ENCODE measurements around the gene TOB1.
A peak's percentile ranks its signal among the peaks of the same experiment; 100 is the strongest.

TOB1 gene

DNA sequence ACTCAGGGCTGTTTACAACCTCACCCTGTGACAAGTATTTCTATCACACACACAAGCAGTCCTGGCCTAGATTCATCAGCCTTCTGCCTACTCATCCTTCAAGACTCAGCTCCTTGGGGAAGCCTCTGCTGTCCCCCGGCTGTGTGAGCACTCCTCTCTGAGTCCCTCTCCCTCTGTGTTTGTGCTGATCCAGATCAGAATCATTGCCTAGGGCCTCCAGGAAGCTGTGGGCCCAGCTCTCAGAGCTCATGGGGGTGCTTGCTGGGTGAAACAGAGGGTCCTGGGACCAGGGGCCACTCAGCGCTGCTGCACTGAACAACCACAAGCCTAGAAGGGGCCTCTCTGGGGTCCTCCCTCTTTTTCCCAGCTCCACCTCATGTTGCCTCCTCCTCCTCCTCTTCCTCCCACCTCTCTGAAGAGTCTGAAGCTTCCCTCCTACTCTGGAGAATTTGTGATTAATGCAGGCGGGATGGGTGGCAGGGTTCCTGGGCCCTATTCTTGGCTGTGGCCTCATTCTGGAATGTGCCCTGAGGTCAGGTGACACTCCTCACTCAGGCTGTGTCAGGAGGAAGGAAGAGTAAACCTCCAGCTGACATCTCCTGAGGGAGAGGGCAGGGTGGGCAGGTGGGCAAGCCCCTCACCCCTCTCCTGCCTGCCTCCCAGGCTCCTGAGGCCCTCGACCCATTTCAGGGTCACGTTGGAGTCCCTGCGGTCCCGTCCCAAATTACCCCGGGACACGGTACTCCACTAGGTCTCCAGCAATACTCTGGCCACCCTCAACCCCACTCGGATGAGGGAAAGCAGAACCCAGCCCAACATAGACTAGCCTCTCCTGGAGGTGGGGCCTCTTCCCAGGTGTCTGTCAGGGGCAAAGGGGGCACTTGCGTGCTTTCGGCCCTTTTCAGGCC is 20.7 kb downstream of the TOB1 start:
- no peak for DNase-seq (ENCODE audit: low read depth in 2 of 2)

- no peak for DNase-seq (ENCODE audit: low read depth in 2 of 2)
Observed at GRCh38 chr17:50844117-50844700, 21.9 kb downstream of the TOB1 start.

GRCh38 chr17:50843150-50843905 is 22.8 kb downstream of the TOB1 start:
- DNase-seq (ENCODE audit: low read depth in 2 of 2): no peak

DNA sequence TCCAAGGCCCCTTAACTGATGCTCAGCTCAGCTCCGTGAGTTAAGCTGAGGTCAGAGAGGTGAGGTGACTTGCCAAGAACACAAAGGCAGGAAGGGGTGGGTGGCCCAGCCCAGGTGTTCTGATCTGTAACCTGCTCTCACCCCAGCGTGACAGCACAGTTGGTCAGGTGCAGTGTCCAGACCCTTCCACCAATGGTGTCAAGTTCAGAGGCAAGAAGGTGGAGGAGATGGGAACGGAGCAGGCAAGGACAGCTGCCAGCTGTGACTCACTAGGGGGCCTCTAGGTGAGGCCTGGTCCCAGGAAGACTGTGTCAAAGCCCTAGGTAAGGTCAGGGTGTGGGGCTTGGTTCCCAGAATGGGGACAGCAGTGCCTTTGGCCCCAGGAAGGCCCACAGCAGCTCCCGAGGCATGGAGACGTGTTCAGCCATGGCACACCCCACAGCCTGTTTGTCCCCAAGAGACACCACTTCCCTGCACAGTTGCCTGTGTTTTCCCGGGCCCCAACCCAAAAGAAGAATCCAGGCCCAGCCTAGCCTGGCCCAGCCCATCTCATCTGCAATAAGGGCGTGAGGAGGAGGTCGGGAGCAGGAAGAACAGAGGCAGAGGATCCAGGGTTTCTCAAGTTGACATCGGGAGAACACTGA is 23.5 kb downstream of the TOB1 start:
- no peak for DNase-seq (ENCODE audit: low read depth in 2 of 2)

DNA sequence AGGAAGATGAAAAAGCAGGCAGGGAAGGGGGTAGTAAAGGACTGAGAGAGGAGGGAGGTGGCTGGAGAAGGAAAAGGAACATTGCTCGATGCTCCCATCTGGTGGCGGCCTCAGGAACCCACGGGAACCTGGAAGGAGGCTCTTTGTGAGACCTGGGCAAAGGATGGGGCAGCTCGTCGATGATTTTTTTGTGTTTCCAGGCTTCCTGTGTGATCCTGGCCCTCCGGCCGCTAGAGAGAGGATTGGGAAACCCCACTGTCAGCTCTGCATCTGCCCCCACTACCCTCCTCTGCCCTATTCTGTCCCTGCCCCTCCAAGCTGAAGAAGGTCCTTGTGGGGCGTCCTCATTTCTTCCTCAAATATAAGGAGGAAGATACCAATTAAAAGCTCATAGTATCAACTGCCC is 24.2 kb downstream of the TOB1 start:
- peak in 1 of 2 donors; percentile 18 for DNase-seq (ENCODE audit: low read depth in 2 of 2)

GRCh38 chr17:50841277-50841948 is 24.7 kb downstream of the TOB1 start:
- no peak for DNase-seq (ENCODE audit: low read depth in 2 of 2)

DNA sequence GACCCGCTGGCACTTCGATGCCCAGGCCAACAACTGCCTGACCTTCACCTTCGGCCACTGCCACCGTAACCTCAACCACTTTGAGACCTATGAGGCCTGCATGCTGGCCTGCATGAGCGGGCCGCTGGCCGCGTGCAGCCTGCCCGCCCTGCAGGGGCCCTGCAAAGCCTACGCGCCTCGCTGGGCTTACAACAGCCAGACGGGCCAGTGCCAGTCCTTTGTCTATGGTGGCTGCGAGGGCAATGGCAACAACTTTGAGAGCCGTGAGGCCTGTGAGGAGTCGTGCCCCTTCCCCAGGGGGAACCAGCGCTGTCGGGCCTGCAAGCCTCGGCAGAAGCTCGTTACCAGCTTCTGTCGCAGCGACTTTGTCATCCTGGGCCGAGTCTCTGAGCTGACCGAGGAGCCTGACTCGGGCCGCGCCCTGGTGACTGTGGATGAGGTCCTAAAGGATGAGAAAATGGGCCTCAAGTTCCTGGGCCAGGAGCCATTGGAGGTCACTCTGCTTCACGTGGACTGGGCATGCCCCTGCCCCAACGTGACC is 25.8 kb downstream of the TOB1 start:
- DNase-seq (ENCODE audit: low read depth in 2 of 2): no peak

- DNase-seq (ENCODE audit: low read depth in 2 of 2): no peak
Observed at GRCh38 chr17:50839591-50840310, 26.4 kb downstream of the TOB1 start.

- no peak for DNase-seq (ENCODE audit: low read depth in 2 of 2)
Observed at GRCh38 chr17:50837980-50838954, 27.9 kb downstream of the TOB1 start.

GRCh38 chr17:50837286-50837979 is 28.7 kb downstream of the TOB1 start:
- no peak for DNase-seq (ENCODE audit: low read depth in 2 of 2)

DNA sequence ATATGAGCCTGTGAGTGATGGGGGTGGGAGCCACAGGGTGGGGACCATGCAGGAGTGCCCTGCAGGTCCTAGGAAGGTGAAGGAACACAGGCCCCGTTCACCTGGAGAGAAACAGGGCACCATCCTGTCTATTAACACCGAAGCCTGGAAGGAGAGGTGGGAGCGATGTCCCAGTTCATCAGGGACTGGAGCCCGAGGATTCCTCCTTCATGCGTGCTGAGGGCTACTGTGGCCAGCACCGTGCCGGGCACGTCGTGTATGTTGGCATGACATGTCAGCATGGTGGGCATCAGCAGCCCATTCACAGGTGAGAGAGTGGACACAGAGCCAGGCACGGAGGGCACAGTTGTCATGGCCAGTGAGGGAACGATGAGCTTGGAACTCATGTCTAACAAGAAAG is 29.3 kb downstream of the TOB1 start:
- DNase-seq (ENCODE audit: low read depth in 2 of 2): no peak

- DNase-seq (ENCODE audit: low read depth in 2 of 2): no peak
Observed at GRCh38 chr17:50835301-50836234, 30.6 kb downstream of the TOB1 start, which contains the start of gene WFIKKN2. WFIKKN2 (plus strand) TSS chr17:50835586; CDS start chr17:50835938, 352 bp downstream.

DNA sequence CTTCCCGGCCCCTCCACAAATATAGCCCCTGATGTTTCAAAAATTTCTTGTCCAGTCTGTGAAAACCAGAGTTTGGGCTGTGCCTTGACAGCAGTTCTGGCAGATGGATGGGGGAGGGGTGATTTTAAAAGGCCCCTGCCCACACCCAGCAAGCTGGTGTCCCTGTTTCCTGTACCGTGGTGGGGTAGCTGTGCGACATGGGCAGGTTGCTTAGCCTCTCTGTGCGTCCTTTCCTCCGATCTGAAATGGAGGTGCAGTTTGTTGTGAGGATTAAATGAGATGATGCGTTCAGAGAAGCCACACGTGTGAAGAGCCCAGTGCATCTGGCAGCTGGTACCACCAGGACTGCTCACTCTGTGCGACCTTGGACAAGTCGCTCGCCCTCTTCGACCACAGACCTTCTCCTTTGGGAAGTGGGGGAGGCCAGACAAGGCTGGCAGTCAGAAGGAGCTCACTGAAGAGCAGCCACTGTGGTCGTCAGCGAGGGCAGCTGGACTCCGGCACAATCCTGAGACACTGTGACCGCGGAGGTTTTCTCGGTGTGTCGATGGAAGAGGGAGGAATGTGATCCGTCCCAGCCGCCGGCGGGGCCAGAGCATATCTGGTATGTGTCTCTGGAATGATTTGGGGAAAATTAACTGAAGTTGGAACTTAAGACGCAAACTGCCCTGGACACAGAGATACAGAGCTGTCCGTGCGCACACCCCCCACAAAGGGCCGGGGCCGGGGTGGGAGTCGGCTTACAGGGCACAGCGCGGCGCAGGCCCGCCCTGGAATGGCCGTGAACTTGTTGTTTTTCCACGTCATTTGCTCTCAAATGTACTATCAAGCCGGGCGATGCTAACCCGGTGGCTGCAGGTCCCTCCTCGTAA is 31.5 kb downstream of the TOB1 start:
- DNase-seq (ENCODE audit: low read depth in 2 of 2): no peak

DNA sequence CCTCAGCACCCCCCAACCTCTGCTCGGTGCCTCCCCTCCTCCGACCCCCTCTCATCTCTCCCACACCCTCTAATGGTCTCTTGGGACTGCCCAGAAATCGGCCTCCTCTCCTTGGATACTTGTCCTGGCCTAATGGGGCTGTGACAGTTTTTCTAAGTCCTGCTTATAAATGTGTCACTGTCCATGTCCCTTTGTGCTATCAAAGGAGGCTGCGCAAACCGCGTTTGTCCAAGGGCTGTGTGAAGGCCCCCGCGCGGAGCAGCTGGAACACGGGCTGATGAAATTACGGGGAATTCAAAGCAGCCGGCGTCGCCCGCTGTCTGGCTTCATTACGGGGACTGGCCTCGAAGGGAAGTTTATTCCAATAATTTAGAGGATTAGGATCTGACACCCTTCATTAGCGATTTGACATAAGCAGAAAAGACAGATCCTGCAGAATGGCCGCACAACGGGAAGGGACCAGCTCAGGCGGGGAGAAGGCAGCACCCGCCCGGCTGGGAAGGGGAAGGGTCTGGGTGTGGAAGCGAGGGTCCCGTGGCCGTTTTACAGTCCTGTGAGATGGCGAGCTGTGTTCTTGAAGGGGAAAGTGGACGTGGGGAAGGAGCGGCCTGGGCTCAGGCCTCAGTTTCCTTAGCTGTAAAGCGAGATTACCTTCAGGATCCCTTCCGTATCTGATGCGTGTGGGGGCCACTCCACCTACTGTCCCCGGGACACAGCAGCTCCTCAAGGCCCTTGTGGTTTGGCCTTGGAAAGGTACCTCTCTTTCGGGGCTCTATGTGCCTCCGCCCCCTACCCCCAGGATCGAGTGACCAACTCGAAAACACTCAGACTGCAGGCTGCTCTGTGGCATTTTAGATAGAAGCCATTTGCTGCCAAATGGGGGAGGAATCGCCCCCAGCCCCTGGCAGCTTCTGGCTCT is 32.4 kb downstream of the TOB1 start:
- no peak for DNase-seq (ENCODE audit: low read depth in 2 of 2)

DNA sequence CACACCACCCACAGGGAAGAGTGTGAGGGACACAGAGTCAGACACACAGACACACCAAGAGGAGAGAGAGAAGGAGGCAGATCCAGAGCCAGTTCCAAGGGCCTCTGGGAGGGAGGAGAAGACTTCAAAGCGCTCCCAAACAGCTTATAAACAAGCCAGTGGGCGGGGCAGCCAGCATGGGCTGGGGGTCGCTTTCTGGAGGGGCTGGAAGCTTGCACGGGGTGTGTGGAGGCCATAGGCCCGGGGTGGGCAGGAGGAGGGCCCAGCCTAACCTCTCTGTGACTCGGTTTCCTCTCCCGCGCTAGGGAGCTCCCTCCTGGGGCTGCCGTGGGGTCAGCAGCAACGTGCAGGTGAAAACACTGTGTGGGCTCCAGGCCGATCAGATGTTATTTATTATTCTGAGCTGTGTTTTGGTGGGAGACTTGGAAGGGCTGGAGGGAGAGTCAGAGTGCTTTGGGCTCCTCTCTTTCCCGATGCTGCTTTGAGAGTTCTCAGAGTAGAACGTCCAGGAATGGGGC is 33.2 kb downstream of the TOB1 start:
- DNase-seq (ENCODE audit: low read depth in 2 of 2): no peak
